Measurements from ENCODE around the gene TMC3. TPM values are rescaled to one million over a fixed set of nuclear protein-coding genes. Genes with fewer than 3 reads are reported as not detected.

TMC3 gene
- total and polyA plus RNA-seq, 10 of the 15 experiments (the other 5 are each of a cell fraction or from before 2014, with no cell fraction given): 0.03 to 0.04 (median 0.04) TPM; not detected in 7

DNA sequence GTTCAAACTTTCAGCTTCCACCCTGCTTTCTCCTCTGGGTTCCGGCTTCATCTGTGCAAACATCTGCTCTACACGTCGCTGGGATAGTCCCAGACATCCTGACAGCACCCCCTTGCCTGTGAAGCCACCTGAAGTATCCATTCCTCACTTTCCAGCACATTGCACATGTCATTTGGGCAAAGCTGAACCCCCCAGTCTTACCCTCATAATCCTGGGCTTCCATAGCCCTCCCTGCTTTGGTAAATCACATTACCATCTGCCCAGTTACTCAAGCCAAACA is 92.6 kb downstream of the TMC3 start:
- ChIA-PET POLR2A (interaction anchor here (1.2 to 2.3 kb wide), 2 partner anchors 9 to 10 kb away, joined by 3 to 5 read pairs; no protein-coding TSS in a partner anchor), CTCF (interaction anchor here (1.6 to 11.0 kb wide), 4 partner anchors 13 to 119 kb away, joined by 3 to 242 read pairs (median 12); no protein-coding TSS in a partner anchor), RAD21 (ENCODE audit: unreplicated experiment) (interaction anchor here (1.6 kb wide), 1 partner anchor 11 kb away, joined by 6 read pairs; no protein-coding TSS in a partner anchor), SMC1A (ENCODE audit: uncharacterized antibody, unreplicated experiment) (interaction anchor here (0.8 to 2.9 kb wide), 5 partner anchors 11 to 119 kb away, joined by 3 to 18 read pairs (median 6); no protein-coding TSS in a partner anchor)
- intact Hi-C loops (cut with micrococcal nuclease; ENCODE audit: unreplicated experiment): no loop called here
- H3K27me3 ChIP-seq (replicated peaks in 1 of 2; ENCODE audit: control insufficient read depth in 2 of 2, insufficient read depth in 2 of 2, low read length in 1 of 2): no peaks in the 10 kb centered on the region
- in situ Hi-C loops (cut with MboI): loop anchor here (10.0 to 25.0 kb wide), 3 partner anchors 763 to 1931 kb away; partner anchors contain the start of genes HDGFL3 and MEX3B
- FAIRE-seq (no peak), DNase-seq (ENCODE audit: low read depth, low spot score) (no peak), ATAC-seq (no peak)
- H3K4me2 ChIP-seq (ENCODE audit: control insufficient read depth, insufficient read depth): no peak overlapping the region
- BruUV-seq (replicated peaks): no TSS peak
- H3K4me1 ChIP-seq (ENCODE audit: control insufficient read depth, insufficient read depth, low read length): peaks cover 24% of the 10 kb centered on the region
- H3K9ac ChIP-seq (ENCODE audit: control insufficient read depth, insufficient read depth, low read length): no peak overlapping the region
- H3K4me3 ChIP-seq: no peak overlapping the region
- H3K36me3 ChIP-seq (ENCODE audit: control insufficient read depth in 2 of 2, insufficient read depth in 2 of 2, low read length in 1 of 2): no peaks in the 10 kb centered on the region
- no peaks in the 10 kb centered on the region for H3K79me2 ChIP-seq (ENCODE audit: control insufficient read depth, insufficient read depth, low read length)
- H4K20me1 ChIP-seq (ENCODE audit: control insufficient read depth, insufficient read depth): no peaks in the 10 kb centered on the region
- WGBS (ENCODE audit: insufficient coverage, insufficient replicate concordance, low lambda C conversion rate, missing lambda C conversion rate): 100% methylated on average over 3 of the region's 3 CpGs
- peaks cover 5% of the 10 kb centered on the region for H3K9me3 ChIP-seq (replicated peaks; ENCODE audit: control insufficient read depth, insufficient read depth, low read length)
- H3K27ac ChIP-seq (ENCODE audit: control insufficient read depth, insufficient read depth): no peak overlapping the region
- H2AFZ ChIP-seq (ENCODE audit: control insufficient read depth, low read depth, low read length): no peak overlapping the region
- TF ChIP-seq POLR2AphosphoS5 (IDR thresholded peaks at IDR 0.05; ENCODE audit: low read length): no peak
- no peak for TF ChIP-seq ESRRA (IDR thresholded peaks at IDR 0.05; ENCODE audit: low read length)
- no peak for TF ChIP-seq IRF4 (IDR thresholded peaks at IDR 0.05; ENCODE audit: low read depth, low read length)
- TF ChIP-seq BRCA1 (IDR thresholded peaks at IDR 0.05; ENCODE audit: low read depth, low read length): no peak
- TF ChIP-seq, protein P1, sequence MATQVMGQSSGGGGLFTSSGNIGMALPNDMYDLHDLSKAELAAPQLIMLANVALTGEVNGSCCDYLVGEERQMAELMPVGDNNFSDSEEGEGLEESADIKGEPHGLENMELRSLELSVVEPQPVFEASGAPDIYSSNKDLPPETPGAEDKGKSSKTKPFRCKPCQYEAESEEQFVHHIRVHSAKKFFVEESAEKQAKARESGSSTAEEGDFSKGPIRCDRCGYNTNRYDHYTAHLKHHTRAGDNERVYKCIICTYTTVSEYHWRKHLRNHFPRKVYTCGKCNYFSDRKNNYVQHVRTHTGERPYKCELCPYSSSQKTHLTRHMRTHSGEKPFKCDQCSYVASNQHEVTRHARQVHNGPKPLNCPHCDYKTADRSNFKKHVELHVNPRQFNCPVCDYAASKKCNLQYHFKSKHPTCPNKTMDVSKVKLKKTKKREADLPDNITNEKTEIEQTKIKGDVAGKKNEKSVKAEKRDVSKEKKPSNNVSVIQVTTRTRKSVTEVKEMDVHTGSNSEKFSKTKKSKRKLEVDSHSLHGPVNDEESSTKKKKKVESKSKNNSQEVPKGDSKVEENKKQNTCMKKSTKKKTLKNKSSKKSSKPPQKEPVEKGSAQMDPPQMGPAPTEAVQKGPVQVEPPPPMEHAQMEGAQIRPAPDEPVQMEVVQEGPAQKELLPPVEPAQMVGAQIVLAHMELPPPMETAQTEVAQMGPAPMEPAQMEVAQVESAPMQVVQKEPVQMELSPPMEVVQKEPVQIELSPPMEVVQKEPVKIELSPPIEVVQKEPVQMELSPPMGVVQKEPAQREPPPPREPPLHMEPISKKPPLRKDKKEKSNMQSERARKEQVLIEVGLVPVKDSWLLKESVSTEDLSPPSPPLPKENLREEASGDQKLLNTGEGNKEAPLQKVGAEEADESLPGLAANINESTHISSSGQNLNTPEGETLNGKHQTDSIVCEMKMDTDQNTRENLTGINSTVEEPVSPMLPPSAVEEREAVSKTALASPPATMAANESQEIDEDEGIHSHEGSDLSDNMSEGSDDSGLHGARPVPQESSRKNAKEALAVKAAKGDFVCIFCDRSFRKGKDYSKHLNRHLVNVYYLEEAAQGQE (IDR thresholded peaks at IDR 0.05; ENCODE audit: low read depth, low read length): no peak
- no peak for TF ChIP-seq FOXK2 (IDR thresholded peaks at IDR 0.05)
- no peak for TF ChIP-seq BHLHE40 (IDR thresholded peaks at IDR 0.05; ENCODE audit: borderline replicate concordance in 1 of 2, low read depth in 2 of 2, low read length in 1 of 2)
- no peak for TF ChIP-seq SUPT20H (IDR thresholded peaks at IDR 0.05; ENCODE audit: borderline replicate concordance, control insufficient read depth, low read depth, low read length)
- TF ChIP-seq, protein P2, sequence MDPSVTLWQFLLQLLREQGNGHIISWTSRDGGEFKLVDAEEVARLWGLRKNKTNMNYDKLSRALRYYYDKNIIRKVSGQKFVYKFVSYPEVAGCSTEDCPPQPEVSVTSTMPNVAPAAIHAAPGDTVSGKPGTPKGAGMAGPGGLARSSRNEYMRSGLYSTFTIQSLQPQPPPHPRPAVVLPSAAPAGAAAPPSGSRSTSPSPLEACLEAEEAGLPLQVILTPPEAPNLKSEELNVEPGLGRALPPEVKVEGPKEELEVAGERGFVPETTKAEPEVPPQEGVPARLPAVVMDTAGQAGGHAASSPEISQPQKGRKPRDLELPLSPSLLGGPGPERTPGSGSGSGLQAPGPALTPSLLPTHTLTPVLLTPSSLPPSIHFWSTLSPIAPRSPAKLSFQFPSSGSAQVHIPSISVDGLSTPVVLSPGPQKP (IDR thresholded peaks at IDR 0.05; ENCODE audit: low read depth, low read length): no peak
- TF ChIP-seq ZNF217 (IDR thresholded peaks at IDR 0.05): no peak
- TF ChIP-seq TAF1 (IDR thresholded peaks at IDR 0.05; ENCODE audit: borderline replicate concordance, low read depth, low read length): no peak
- no peak for TF ChIP-seq USF2 (IDR thresholded peaks at IDR 0.05; ENCODE audit: borderline replicate concordance, low read depth, low read length)
- TF ChIP-seq ZNF687 (IDR thresholded peaks at IDR 0.05): no peak
